Panc1 (cell line): ENCODE measurements around the gene PLEKHO1.

Experiments
- POLR2AphosphoS5 ChIP-seq: IDR thresholded peaks from 2 replicates; pipeline ENCODE4 v1.6.1; 2012; ENCODE audit warnings: mild to moderate bottlenecking, low read depth, low read length, moderate library complexity
- TF ChIP-seq, protein P1 (sequence below): fragments of 450-650 bp; IDR thresholded peaks from 2 replicates; pipeline ENCODE4 v1.5.1; 2017; ENCODE audit warnings: mild to moderate bottlenecking

DNA sequence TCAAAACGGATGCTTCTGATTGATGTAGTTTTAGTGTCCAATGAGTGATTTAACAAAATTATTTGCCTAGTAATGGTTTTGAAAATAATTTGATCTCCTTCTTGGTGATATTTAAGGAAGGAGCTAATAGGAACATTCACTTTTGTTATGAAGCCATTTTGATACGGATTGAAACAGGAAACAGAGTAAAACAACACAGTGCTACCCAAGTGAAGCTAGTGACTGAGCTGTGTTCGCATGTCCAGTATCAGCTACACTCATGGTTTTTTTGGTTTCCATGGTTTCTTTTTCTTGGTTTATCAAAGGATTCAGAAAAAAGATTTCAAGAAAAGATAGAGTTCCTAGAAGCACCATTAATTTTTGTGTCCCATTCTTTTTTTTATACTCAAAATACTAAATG lies 40.1 kb upstream of the PLEKHO1 start:
- TF ChIP-seq POLR2AphosphoS5 = no peak
- TF ChIP-seq, protein P1, sequence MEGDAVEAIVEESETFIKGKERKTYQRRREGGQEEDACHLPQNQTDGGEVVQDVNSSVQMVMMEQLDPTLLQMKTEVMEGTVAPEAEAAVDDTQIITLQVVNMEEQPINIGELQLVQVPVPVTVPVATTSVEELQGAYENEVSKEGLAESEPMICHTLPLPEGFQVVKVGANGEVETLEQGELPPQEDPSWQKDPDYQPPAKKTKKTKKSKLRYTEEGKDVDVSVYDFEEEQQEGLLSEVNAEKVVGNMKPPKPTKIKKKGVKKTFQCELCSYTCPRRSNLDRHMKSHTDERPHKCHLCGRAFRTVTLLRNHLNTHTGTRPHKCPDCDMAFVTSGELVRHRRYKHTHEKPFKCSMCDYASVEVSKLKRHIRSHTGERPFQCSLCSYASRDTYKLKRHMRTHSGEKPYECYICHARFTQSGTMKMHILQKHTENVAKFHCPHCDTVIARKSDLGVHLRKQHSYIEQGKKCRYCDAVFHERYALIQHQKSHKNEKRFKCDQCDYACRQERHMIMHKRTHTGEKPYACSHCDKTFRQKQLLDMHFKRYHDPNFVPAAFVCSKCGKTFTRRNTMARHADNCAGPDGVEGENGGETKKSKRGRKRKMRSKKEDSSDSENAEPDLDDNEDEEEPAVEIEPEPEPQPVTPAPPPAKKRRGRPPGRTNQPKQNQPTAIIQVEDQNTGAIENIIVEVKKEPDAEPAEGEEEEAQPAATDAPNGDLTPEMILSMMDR = no peak
